Iris pigment epithelial cell (primary cell): ENCODE measurements around the gene SLC38A9.

Source experiments
- DNase-seq: peaks from one replicate; pipeline ENCODE4 v3.0.0-alpha.2; 2011; ENCODE audit warnings: low read depth

The SLC38A9 gene

DNA sequence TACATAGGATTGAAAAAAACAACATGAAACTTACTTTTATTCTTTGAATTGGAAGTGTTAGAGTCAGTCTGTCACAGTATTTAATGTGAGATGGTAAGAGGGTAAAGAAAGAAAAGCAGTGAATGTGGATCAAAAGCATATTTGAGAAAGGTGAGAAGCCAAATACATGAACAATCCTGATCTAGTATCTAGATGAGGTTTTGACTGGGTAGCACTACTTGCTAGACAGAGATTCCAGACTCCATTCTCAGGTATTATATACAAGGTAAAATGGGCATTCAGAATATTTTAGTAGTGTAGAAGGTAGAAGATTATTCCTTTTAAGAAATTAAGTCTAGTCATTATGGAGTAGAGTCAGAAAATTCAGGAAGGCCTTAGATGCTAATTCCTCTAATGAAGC lies 62.2 kb downstream of the SLC38A9 start:
- DNase-seq: no peak

DNA sequence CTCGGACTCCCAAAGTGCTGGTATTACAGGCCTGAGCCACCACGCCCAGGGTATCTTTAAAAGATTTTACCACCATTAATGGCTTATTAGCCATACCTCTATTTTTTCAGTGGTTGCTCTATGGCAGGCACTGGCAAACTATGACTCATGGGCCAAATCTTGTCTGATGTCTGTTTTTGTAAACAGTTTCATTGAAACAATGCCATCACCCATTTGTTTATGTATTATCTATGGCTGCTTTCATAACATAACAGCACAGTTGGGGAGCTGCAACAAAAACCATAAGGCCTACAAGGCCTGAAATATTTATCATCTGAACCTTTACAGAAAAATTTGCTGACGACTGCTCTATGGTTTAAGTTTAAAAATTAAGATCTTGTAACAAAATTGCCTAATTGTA lies 66.8 kb downstream of the SLC38A9 start:
- peak; percentile 79 for DNase-seq

DNA sequence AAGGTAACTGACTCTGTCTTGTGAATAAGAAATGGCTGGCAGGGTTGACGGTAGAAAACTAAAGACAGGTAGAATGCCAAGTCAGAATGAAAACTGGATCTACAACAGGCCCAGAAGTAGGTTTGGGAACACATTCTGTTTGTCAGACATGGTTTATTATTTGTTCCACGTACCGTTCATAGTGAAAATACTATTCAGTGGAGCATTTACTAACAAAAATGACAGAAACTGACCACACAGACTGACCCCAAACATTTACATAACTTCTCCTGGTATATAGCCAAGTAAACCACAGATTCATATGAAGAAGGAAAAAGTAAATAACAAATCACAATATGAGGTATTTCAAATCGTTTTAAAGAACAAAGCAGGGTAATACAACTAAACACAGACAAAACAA lies 73.7 kb downstream of the SLC38A9 start:
- DNase-seq: peak; percentile 81

GRCh38 chr5:55638051-55638450 lies 74.1 kb downstream of the SLC38A9 start:
- DNase-seq: no peak

- peak; percentile 40 for DNase-seq
Observed at GRCh38 chr5:55636683-55637082, 75.4 kb downstream of the SLC38A9 start.

DNA sequence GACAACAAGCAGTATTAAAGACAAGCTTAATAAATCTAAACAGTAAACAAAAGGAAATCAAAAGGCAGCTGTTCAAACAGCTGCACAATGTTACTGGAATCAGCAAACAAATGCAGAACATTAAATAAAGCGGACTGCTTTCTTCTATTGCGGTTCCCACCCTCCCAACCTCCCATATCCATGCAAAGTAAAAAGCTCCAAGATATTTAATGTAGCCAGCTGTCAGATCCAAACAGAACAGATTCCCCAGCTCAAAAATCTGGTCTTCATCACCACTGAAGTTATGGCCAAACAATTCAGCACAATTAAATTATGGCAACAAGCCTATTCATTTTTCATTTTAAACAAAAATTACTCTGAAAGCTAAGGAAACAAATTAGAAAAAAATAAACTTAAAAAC lies 75.9 kb downstream of the SLC38A9 start:
- DNase-seq: no peak

DNA sequence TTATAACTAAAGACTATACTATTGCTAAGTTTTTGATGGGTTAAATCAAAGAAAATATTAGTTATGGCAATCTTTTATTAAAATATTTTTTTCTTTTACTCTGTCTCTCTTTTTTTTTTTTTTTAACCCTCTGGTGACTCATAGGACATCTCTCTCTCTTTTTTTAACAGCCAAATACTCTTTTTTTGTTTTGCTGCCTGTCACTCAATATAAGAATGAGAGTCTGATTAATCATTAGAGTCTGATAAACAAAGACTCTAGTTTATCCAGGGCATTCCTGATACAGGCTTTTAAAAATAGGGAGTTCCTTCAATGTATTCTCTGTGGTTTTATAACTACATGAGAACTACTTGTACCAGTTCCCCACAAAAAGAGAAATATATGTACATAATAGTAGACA lies 77.3 kb downstream of the SLC38A9 start:
- no peak for DNase-seq

DNA sequence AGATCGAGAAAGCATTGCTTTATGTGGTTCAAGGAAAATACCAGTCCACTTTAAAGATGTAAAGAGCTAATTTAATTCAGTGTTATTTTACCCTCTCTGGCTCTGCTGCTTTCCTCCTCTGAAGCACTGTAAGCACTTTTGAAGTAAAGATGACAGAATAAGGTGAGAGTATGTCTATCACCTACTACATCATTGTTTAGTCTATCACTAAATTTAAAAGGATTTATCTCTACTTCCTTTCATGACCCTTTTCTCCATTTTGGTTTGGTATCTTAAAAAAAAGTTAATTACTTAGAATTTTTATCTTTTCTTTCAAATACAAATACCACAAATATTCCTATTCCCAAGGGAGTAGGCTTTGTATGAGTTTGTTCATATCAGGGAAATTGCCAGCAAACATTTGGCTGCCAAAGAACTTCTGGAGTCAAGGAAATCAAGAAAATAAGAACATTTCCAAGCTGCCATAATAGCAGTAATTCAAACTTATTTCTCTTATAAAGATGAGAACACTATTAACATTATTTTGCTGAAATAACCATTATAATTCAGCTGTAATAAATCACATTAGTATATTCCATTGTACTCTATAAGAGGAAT lies 77.8 kb downstream of the SLC38A9 start:
- no peak for DNase-seq

DNA sequence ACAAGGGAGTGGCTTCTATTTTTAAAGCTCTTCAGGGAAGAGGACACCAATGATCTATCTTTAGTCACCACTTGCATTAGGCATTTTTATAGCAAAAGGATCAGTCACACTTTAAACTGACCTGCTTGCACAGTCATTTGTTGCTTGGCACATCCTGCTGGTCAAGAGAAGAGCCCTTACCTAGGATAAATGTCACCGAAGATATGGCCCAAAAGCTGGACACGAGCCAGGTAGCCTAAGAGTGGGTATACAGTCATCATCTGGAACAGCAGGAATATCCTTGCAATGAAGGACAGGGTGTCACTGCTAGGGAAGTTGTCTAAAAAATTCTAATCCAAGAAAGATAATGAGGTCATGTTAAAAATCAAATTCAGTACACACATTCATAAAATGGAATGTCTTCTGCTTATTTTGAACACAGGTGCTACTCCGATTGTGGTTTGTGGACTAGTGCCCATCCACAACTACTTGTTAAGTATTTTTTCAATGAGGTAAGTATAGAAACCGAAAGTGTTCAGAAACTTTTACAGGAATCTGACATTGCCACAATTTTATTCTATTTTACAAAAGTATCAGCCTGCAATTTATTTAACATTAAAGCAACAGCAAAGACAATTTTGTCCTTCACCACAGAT lies 78.4 kb downstream of the SLC38A9 start:
- peak; percentile 68 for DNase-seq

GRCh38 chr5:55629815-55630214 lies 82.3 kb downstream of the SLC38A9 start:
- peak; percentile 81 for DNase-seq

DNA sequence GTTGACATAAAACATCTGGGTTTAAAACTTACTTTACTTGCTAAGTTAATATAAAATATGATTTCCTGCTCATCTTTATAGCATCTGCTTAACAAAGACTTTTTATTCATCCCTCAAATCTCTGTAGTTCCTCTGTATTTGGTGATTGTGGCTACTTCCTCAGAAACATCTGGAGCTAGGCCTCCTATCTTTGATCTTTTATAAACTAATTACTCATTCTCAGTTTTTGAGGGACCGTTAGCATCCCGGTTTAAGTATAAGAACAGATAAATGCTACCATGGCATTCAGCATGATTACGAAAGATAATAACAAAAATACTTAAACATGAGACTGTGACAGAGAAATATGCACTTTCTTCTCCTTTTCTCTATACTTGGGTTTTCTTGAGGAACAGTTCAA lies 85.3 kb downstream of the SLC38A9 start:
- no peak for DNase-seq

GRCh38 chr5:55625913-55626312 lies 86.2 kb downstream of the SLC38A9 start:
- no peak for DNase-seq

DNA sequence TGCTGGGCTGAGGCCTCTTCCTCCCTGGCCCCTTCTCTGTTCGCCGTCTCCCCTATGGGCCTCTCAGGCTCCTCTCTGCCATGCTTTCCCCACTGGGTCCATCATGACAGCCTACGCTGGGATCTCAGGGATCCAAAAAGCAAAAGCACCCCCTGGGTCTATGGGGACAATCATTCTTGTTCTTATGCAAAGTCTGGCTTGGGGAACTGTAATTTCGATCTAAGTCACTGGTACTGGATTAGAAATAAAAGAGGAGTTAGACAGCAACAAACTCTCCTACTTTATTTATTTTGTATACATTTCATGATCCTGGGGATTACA lies 86.6 kb downstream of the SLC38A9 start:
- DNase-seq: no peak

DNA sequence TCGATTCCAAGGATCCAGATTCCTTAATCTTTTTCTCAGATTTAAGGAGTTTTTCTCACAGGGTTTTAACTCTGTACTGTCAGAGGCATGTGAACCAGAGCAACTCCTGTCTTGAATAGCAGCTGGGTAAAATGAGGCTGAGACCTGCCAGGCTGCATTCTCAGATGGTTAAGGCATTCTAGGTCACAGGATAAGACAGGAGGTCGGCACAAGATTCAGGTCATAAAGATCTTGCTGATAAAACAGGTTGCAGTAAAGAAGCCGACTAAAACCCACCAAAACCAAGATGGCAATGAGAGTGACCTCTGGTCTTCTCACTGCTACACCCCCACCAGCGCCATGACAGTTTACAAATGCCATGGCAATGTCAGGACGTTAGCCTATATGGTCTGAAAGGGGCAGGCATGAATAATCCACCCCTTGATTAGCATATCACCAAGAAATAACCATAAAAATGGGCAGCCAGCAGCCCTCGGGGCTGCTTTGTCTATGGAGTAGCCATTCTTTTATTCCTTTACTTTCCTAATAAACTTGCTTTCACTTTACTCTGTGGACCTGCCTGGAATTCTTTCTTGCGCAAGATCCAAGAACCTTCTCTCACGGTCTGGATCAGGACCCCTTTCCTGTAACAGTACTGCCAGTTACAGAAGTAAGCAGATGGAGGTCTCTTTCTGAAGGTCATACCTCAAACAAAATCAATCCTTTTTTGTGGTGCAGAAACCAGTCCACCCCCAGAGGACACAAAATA lies 87.1 kb downstream of the SLC38A9 start:
- no peak for DNase-seq

DNA sequence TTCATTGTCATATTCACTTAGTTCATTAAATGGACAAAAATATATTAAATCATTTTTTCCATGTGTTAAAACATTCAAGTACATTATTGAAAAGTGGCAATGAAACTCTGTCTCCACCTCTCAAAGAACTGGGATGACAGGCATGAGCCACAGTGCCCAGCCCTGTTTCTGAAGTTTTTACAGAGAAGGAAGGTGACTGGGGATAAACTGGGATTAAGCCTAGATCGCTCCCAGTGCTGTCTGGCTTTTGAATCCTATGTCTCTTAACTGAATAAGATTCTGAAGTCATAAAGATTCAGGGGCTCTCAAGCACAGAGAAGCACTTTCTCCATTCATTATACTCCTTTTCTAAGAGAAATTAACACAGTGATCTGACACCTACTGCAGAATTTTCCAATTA lies 88.3 kb downstream of the SLC38A9 start:
- DNase-seq: no peak

- DNase-seq: no peak
Observed at GRCh38 chr5:55622460-55622859, 89.7 kb downstream of the SLC38A9 start.

- DNase-seq: peak; percentile 78
Observed at GRCh38 chr5:55621229-55621628, 90.9 kb downstream of the SLC38A9 start.

DNA sequence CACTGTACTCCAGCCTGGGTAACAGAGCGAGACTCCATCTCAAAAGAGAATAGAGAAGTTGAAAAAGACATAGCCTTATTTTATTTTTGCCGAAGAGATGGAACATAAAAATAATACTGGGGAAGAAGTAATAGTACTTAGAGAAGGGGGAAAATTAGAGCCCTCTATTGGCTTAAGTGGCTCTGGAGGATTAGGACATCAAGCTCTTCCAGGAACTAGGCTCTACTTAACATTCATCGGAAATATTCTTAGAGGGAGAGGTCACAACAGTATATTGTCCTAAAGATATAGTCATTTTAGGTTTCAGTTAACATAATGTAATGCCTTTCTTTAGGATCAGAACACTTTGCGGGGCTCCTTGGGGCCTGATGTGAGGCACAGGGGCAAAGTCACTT lies 91.4 kb downstream of the SLC38A9 start:
- no peak for DNase-seq

- DNase-seq: no peak
Observed at GRCh38 chr5:55620009-55620765, 91.9 kb downstream of the SLC38A9 start.

DNA sequence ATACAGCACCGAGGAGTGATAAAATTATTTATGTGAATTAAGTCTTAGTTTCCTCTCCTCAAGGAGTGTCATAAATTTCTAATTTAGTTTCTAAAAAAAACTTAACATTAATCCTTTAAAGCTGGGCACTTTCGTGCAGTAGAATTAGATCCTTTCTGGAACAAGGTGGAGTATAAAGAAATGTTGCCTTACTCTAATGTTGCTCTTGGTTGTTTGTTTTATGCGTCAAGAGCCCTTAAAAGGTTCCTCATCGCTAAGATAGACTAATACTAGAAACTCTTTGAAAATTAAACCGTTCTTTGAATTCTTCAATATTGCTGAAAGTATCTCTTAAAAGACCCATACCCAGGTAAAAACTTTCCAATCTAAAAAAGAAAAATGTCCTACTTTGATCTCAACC lies 93.8 kb downstream of the SLC38A9 start:
- DNase-seq: no peak

GRCh38 chr5:55613112-55613868 lies 98.8 kb downstream of the SLC38A9 start:
- no peak for DNase-seq

DNA sequence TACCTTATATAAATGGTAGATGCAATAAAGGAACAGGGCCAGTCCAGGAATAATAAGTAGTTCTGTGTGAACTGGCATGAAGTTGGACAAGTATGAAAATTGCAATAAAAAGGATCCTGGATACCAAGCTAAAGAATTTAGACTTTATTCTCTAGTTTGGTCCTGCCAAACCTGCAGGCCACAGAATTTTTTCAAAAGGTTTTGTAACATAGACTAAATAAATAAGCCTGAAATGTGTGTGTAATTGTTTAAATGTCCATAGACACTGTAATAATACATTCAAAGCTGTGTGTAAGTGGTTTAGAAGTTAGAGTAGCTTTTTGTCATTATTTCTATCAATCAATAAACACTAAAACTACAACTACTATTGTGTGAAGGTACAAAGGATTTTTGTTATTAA lies 101.6 kb downstream of the SLC38A9 start:
- DNase-seq: no peak
